GM12878 (cell line): ENCODE data around the gene OR6K3. TPM values are rescaled to one million over a fixed set of nuclear protein-coding genes. Genes with fewer than 3 reads are reported as not detected.

Experiments used
- BMI1 ChIP-seq: fragments of 450-650 bp; IDR thresholded peaks from 2 replicates; pipeline ENCODE4 v1.6.1; 2016; ENCODE audit warnings: mild to moderate bottlenecking, moderate library complexity, borderline replicate concordance
- CEBPB ChIP-seq, 2 experiments: fragments of 150-350 bp in 1 of 2; IDR thresholded peaks; 2 replicates each; pipeline ENCODE4 v1.6.1; 2012 to 2014; ENCODE audit warnings: low read depth in 2 of 2, low read length in 2 of 2, borderline replicate concordance in 1 of 2, inconsistent platforms in 1 of 2
- EZH2 ChIP-seq: IDR thresholded peaks from 2 replicates; pipeline ENCODE4 v1.6.1; 2012; ENCODE audit warnings: low read depth, mild to moderate bottlenecking, control low read depth, inconsistent platforms, low read length, borderline replicate concordance; ENCODE audit not compliant: control insufficient read depth
- FOXK2 ChIP-seq: fragments of 450-650 bp; IDR thresholded peaks from 2 replicates; pipeline ENCODE4 v1.6.1; 2017; ENCODE audit warnings: mild to moderate bottlenecking, moderate library complexity
- GATAD2B ChIP-seq: fragments of 450-650 bp; conservative IDR thresholded peaks from 2 replicates; pipeline ENCODE4 v1.6.1; 2017; ENCODE audit warnings: low read depth, mild to moderate bottlenecking, moderate library complexity
- MAX ChIP-seq: IDR thresholded peaks from 2 replicates; pipeline ENCODE4 v1.6.1; 2012; ENCODE audit warnings: low read depth, low read length, improper control_type of control experiment
- MEF2A ChIP-seq: IDR thresholded peaks from 2 replicates; pipeline ENCODE4 v1.6.1; 2011; ENCODE audit warnings: low read depth, mild to moderate bottlenecking, low read length, moderate library complexity; ENCODE audit not compliant: insufficient read depth
- NRF1 ChIP-seq: conservative IDR thresholded peaks from 2 replicates; pipeline ENCODE4 v1.6.1; 2011; ENCODE audit warnings: mild to moderate bottlenecking, low read depth, low read length, improper control_type of control experiment
- SMAD1 ChIP-seq: fragments of 450-650 bp; IDR thresholded peaks from 2 replicates; pipeline ENCODE4 v1.6.1; 2018; ENCODE audit warnings: mild to moderate bottlenecking, low read depth; ENCODE audit not compliant: partially characterized antibody
- SMAD5 ChIP-seq: IDR thresholded peaks from 2 replicates; pipeline ENCODE4 v1.6.1; 2016; ENCODE audit warnings: antibody characterized with exemption, low read depth
- polyA plus RNA-seq, 11 experiments: library from polyadenylated mRNA; depleted of rRNA in 4 of 11; unstranded in 6 of 11; stranded (reverse) in 5 of 11; fragments of >200 nt; fragmentation: Nextera tagmentation in 4 of 11; fragmentation: Illumina TruSeq in 1 of 11; extraction: Ambion mirVana in 4 of 11; extraction: Trizol in 1 of 11; gene quantifications; 1 replicate in 1 of 11; 2 replicates in 10 of 11; pipeline versions ENCODE4 v1.2.1 to v1.2.3, GENCODE V29; 2011 to 2016; ENCODE audit warnings: inconsistent platforms in 2 of 11, missing spikeins in 2 of 11, low read depth in 1 of 11
- total RNA-seq, 4 experiments: library from RNA; depleted of rRNA in 3 of 4; stranded (reverse); fragments of >200 nt in 3 of 4; fragmentation: Illumina TruSeq in 1 of 4; extraction: Trizol in 1 of 4; gene quantifications; 2 replicates each; pipeline versions ENCODE4 v1.2.1 to v1.2.3, GENCODE V29; 2013 to 2021
- TF ChIP-seq, protein P1 (sequence below): fragments of 450-650 bp; formaldehyde crosslinking; IDR thresholded peaks from 2 replicates; pipeline ENCODE4 v1.5.0; 2022; ENCODE audit warnings: mild to moderate bottlenecking, missing genetic modification characterization
- TF ChIP-seq, protein P2 (sequence below): fragments of 450-650 bp; IDR thresholded peaks from 2 replicates; pipeline ENCODE4 v1.6.1; 2017; ENCODE audit warnings: mild to moderate bottlenecking, moderate library complexity

Gene OR6K3
- total and polyA plus RNA-seq, 10 of the 15 experiments (the other 5 are each of a cell fraction or from before 2014, with no cell fraction given), result not detected

GRCh38 chr1:158724442-158724841 lies 3.9 kb upstream of the OR6K3 start (continued):
- TF ChIP-seq MEF2A (no peak), SMAD5 (no peak), FOXK2 (no peak), BMI1 (no peak), MAX (no peak), CEBPB (IDR thresholded peaks at IDR 0.05; ENCODE audit: borderline replicate concordance in 1 of 2, low read depth in 2 of 2, low read length in 2 of 2) (no peak), GATAD2B (no peak), NRF1 (no peak), SMAD1 (no peak), EZH2 (no peak)
- TF ChIP-seq, protein P1, sequence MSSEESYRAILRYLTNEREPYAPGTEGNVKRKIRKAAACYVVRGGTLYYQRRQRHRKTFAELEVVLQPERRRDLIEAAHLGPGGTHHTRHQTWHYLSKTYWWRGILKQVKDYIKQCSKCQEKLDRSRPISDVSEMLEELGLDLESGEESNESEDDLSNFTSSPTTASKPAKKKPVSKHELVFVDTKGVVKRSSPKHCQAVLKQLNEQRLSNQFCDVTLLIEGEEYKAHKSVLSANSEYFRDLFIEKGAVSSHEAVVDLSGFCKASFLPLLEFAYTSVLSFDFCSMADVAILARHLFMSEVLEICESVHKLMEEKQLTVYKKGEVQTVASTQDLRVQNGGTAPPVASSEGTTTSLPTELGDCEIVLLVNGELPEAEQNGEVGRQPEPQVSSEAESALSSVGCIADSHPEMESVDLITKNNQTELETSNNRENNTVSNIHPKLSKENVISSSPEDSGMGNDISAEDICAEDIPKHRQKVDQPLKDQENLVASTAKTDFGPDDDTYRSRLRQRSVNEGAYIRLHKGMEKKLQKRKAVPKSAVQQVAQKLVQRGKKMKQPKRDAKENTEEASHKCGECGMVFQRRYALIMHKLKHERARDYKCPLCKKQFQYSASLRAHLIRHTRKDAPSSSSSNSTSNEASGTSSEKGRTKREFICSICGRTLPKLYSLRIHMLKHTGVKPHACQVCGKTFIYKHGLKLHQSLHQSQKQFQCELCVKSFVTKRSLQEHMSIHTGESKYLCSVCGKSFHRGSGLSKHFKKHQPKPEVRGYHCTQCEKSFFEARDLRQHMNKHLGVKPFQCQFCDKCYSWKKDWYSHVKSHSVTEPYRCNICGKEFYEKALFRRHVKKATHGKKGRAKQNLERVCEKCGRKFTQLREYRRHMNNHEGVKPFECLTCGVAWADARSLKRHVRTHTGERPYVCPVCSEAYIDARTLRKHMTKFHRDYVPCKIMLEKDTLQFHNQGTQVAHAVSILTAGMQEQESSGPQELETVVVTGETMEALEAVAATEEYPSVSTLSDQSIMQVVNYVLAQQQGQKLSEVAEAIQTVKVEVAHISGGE (CRISPR knock-in tag), result no peak
- TF ChIP-seq, protein P2, sequence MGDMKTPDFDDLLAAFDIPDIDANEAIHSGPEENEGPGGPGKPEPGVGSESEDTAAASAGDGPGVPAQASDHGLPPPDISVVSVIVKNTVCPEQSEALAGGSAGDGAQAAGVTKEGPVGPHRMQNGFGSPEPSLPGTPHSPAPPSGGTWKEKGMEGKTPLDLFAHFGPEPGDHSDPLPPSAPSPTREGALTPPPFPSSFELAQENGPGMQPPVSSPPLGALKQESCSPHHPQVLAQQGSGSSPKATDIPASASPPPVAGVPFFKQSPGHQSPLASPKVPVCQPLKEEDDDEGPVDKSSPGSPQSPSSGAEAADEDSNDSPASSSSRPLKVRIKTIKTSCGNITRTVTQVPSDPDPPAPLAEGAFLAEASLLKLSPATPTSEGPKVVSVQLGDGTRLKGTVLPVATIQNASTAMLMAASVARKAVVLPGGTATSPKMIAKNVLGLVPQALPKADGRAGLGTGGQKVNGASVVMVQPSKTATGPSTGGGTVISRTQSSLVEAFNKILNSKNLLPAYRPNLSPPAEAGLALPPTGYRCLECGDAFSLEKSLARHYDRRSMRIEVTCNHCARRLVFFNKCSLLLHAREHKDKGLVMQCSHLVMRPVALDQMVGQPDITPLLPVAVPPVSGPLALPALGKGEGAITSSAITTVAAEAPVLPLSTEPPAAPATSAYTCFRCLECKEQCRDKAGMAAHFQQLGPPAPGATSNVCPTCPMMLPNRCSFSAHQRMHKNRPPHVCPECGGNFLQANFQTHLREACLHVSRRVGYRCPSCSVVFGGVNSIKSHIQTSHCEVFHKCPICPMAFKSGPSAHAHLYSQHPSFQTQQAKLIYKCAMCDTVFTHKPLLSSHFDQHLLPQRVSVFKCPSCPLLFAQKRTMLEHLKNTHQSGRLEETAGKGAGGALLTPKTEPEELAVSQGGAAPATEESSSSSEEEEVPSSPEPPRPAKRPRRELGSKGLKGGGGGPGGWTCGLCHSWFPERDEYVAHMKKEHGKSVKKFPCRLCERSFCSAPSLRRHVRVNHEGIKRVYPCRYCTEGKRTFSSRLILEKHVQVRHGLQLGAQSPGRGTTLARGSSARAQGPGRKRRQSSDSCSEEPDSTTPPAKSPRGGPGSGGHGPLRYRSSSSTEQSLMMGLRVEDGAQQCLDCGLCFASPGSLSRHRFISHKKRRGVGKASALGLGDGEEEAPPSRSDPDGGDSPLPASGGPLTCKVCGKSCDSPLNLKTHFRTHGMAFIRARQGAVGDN, result no peak
